PC-3 (cell line): ENCODE measurements around the gene SAG. TPM values are rescaled to one million over a fixed set of nuclear protein-coding genes. Genes with fewer than 3 reads are reported as not detected.

Experiments used
- ATAC-seq: fragments of 200-7000 bp; cut with Tn5 transposase; 2 replicates; pipeline ENCODE4 v1.9.1; 2020; ENCODE audit warnings: mild to moderate bottlenecking, moderate library complexity
- BruUV-seq: library from RNA; stranded (reverse); fragments of 400-500 nt; replicated peaks from 2 replicates; lab custom pipeline; 2021; lab: Mats Ljungman, UMichigan
- CTCF ChIA-PET: fragments of 300-600 bp; sonication (Branson Sonifier 250); formaldehyde crosslinking; loops from one replicate; lab custom pipeline; 2022; ENCODE audit warnings: antibody characterized with exemption; lab: Charles Lee
- POLR2A ChIA-PET: fragments of 300-600 bp; sonication (Branson Sonifier 250); formaldehyde crosslinking; loops from one replicate; lab custom pipeline; 2022; ENCODE audit warnings: antibody characterized with exemption; ENCODE audit not compliant: unreplicated experiment; lab: Charles Lee
- DNase-seq: peaks from one replicate; pipeline ENCODE4 v3.0.0-alpha.2; 2015
- H2AFZ ChIP-seq: fragments of 300-600 bp; sonication (generic); 2 replicates; pipeline ENCODE4 v1.6.0; 2016; ENCODE audit warnings: antibody characterized with exemption, low read length
- H3F3A ChIP-seq: fragments of 300-600 bp; sonication (generic); one replicate; pipeline ENCODE4 v1.6.0; 2017; ENCODE audit warnings: antibody characterized with exemption, low read length, control low read depth, mild to moderate bottlenecking; ENCODE audit not compliant: unreplicated experiment
- H3K27ac ChIP-seq: fragments of 300-600 bp; sonication (generic); 2 replicates; pipeline ENCODE4 v1.5.1; 2016; ENCODE audit warnings: mild to moderate bottlenecking, low read length
- H3K27me3 ChIP-seq: fragments of 300-600 bp; sonication (generic); 2 replicates; pipeline ENCODE4 v1.6.1; 2016; ENCODE audit warnings: low read length, mixed read lengths
- H3K36me3 ChIP-seq: fragments of 300-600 bp; sonication (generic); 2 replicates; pipeline ENCODE4 v1.6.1; 2016; ENCODE audit warnings: low read depth, mixed run types, low read length, mixed read lengths
- H3K4me1 ChIP-seq: fragments of 300-600 bp; sonication (generic); 2 replicates; pipeline ENCODE4 v1.5.1; 2016; ENCODE audit warnings: low read length; ENCODE audit not compliant: insufficient read depth
- H3K4me2 ChIP-seq: fragments of 300-600 bp; sonication (generic); 2 replicates; pipeline ENCODE4 v1.6.0; 2016; ENCODE audit warnings: low read length
- H3K4me3 ChIP-seq: fragments of 300-600 bp; sonication (generic); 2 replicates; pipeline ENCODE4 v1.5.1; 2016; ENCODE audit warnings: mild to moderate bottlenecking, low read length, mixed read lengths
- H3K79me2 ChIP-seq: fragments of 300-600 bp; sonication (generic); 2 replicates; pipeline ENCODE4 v1.6.1; 2017; ENCODE audit warnings: low read length, mixed read lengths
- H3K9ac ChIP-seq: fragments of 300-600 bp; sonication (generic); 2 replicates; pipeline ENCODE4 v1.6.0; 2016; ENCODE audit warnings: mild to moderate bottlenecking, low read length
- H3K9me2 ChIP-seq: fragments of 300-600 bp; sonication (generic); replicated peaks from 2 replicates; pipeline ENCODE4 v1.6.1; 2016; ENCODE audit warnings: mixed run types, low read length, mixed read lengths
- H3K9me3 ChIP-seq: fragments of 300-600 bp; sonication (generic); 2 replicates; pipeline ENCODE4 v1.6.1; 2016; ENCODE audit warnings: low read length, mixed read lengths
- H4K20me1 ChIP-seq: fragments of 300-600 bp; sonication (generic); 2 replicates; pipeline ENCODE4 v1.6.1; 2016; ENCODE audit warnings: low read length, mixed read lengths
- EZH2 ChIP-seq: fragments of 300-600 bp; sonication (generic); IDR thresholded peaks from one replicate; pipeline ENCODE4 v1.6.1; 2017; ENCODE audit warnings: antibody characterized with exemption, mild to moderate bottlenecking, low read length; ENCODE audit not compliant: unreplicated experiment
- EZH2phosphoT487 ChIP-seq: fragments of 300-600 bp; sonication (generic); IDR thresholded peaks from 2 replicates; pipeline ENCODE4 v1.6.1; 2018; ENCODE audit warnings: mild to moderate bottlenecking, antibody characterized with exemption, low read length, borderline replicate concordance
- intact Hi-C: fragments of 100-400 bp; cut with micrococcal nuclease; formaldehyde crosslinking; loops from 2 replicates; pipeline ENCODE4 v1.9.0; 2023
- total RNA-seq: library from RNA; depleted of rRNA; stranded (reverse); fragments of >200 nt; gene quantifications from 2 replicates; pipeline ENCODE4 v1.2.3, GENCODE V29; 2014; rRNA removed
- TF ChIP-seq, protein P1 (sequence below): fragments of 300-600 bp; sonication (generic); conservative IDR thresholded peaks from 2 replicates; pipeline ENCODE4 v1.5.1; 2017; ENCODE audit warnings: antibody characterized with exemption, low read depth, mild to moderate bottlenecking, low read length

The SAG gene
- total RNA-seq, 1 experiment from 2014 or later = not detected

DNA sequence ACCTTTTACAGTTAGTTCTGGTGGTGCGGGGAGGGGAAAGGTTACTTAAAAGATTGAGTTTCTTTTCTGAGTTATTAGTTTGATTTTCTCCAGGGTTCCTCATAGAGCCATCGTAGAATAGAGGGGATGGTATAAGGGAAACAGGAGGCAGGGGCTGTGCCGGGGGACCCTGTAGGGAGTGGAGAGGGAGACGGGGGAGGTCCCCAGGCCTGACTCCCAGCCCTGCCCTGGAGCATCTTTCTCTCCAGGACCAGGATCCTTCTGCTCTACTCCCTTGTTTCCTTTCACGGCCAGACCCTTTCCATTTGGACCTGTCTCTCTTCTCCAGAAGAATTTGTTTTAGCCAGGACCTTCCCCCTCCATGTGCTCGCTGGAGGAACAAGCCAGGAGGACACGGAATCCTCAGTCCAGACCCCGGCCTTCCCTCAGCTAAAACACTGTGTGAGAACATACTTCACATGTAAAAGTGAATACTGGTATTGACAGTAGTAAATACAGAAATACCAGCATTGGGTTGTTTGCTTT, 82.0 kb downstream of the SAG start:
- Histone ChIP-seq H3F3A (no peaks in the 10 kb centered on the region), H2AFZ (no peak overlapping the region), H4K20me1 (no peaks in the 10 kb centered on the region), H3K79me2 (peaks cover 36% of the 10 kb centered on the region), H3K9ac (no peak overlapping the region), H3K4me2 (no peak overlapping the region), H3K27ac (no peak overlapping the region), H3K9me2 (no peaks in the 10 kb centered on the region), H3K27me3 (no peaks in the 10 kb centered on the region), H3K9me3 (no peaks in the 10 kb centered on the region), H3K4me3 (no peak overlapping the region), H3K36me3 (peaks cover 3% of the 10 kb centered on the region; the same call in 1 of the 2 replicates), H3K4me1 (peaks cover 17% of the 10 kb centered on the region)
- no peak for ATAC-seq
- no peak for DNase-seq
- intact Hi-C loops = no loop called here
- CTCF ChIA-PET = interaction anchor here (0.7 kb wide), 1 partner anchor 36 kb away, joined by 7 read pairs; no protein-coding TSS in a partner anchor
- TF ChIP-seq, protein P1, sequence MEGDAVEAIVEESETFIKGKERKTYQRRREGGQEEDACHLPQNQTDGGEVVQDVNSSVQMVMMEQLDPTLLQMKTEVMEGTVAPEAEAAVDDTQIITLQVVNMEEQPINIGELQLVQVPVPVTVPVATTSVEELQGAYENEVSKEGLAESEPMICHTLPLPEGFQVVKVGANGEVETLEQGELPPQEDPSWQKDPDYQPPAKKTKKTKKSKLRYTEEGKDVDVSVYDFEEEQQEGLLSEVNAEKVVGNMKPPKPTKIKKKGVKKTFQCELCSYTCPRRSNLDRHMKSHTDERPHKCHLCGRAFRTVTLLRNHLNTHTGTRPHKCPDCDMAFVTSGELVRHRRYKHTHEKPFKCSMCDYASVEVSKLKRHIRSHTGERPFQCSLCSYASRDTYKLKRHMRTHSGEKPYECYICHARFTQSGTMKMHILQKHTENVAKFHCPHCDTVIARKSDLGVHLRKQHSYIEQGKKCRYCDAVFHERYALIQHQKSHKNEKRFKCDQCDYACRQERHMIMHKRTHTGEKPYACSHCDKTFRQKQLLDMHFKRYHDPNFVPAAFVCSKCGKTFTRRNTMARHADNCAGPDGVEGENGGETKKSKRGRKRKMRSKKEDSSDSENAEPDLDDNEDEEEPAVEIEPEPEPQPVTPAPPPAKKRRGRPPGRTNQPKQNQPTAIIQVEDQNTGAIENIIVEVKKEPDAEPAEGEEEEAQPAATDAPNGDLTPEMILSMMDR = no peak
- TF ChIP-seq EZH2phosphoT487 = no peak
- TF ChIP-seq EZH2 = no peak
- POLR2A ChIA-PET = no interaction called here
- BruUV-seq = no TSS peak

- no TSS peak for BruUV-seq
- Histone ChIP-seq H3K4me2 (no peak overlapping the region), H2AFZ (no peak overlapping the region), H3K4me3 (no peak overlapping the region), H3K79me2 (no peaks in the 10 kb centered on the region), H3K4me1 (no peaks in the 10 kb centered on the region), H3K27ac (no peak overlapping the region), H3K9me2 (no peaks in the 10 kb centered on the region), H3F3A (no peaks in the 10 kb centered on the region), H4K20me1 (no peaks in the 10 kb centered on the region), H3K36me3 (peaks cover 3% of the 10 kb centered on the region; the same call in 1 of the 2 replicates), H3K9me3 (no peaks in the 10 kb centered on the region), H3K9ac (no peak overlapping the region), H3K27me3 (no peaks in the 10 kb centered on the region)
- DNase-seq (no peak), ATAC-seq (no peak)
- POLR2A ChIA-PET = interaction anchor here (0.7 kb wide), 1 partner anchor 19 kb away, joined by 4 read pairs; no protein-coding TSS in a partner anchor
- CTCF ChIA-PET = no interaction called here
- intact Hi-C loops = no loop called here
- TF ChIP-seq EZH2phosphoT487 = no peak
- no peak for TF ChIP-seq EZH2
- TF ChIP-seq, protein P1 = no peak
Measured at GRCh38 chr2:233395687-233396086, 88.1 kb downstream of the SAG start.

Other genes with a start within 250 kb of the SAG start
- 0.26 and 1.9 TPM in 2 replicates for gene INPP5D, start 247.5 kb upstream of the SAG start, total RNA-seq
- 126 and 173 TPM in 2 replicates for gene ATG16L1, start 56.1 kb upstream of the SAG start, total RNA-seq
- gene DGKD, start 46.7 kb downstream of the SAG start, total RNA-seq = 23.3 and 36.2 TPM in 2 replicates